Measurements from ENCODE around the gene PYCR2. TPM values are rescaled to one million over a fixed set of nuclear protein-coding genes. Genes with fewer than 3 reads are reported as not detected.
"Not testable (repeated sequence)": the region's sequence is repeated elsewhere in the genome, so short reads cannot be mapped to it uniquely, and the experiment has no call there.

The PYCR2 gene
- total and polyA plus RNA-seq, 7 donors = 31.0 to 74.4 (median 34.9) TPM

DNA sequence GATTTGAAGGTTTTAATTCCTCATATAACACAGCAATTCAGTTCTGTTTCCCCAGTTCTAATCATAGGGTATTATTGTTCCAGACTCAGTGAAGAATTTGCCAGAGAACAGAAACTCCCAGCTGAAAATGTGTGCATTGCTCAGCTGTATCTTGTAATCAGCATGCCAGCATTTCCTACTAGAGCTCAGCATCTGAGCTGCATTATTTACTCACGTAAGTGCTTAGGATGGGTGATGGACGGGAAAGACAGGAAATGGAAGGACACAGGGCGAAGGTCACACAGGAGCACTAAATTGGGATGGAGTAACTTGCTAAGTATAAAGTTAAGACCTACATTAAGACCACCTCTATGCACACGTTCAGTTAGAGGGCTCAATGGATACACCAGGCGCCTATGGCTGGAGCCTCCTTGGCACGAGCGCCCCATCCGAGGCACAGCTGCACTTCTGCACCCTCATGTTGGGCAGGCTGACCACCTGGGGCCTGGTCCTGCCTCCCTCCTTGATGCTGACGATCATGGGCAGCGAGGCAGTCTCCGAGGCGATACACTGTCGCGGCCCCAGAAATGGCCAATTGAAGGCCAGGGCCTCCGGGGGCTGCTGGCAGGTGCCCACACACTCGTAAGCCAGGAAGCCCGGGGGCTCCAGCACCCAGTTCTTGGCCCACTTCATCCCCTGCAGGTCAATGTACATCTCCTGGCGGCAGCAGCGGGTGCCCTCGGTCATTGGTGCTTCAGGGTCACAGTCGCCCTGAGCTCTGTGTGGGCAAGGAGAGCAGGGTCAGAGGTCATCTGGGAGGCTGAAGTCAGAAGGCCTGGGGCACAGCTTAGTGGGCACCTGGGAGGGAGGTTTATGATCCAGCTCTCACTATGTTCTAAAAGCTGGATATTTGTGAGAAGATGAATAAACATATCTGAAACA lies 13.3 kb upstream of the PYCR2 start:
- H3K27me3 ChIP-seq = no peaks in the 10 kb centered on the region
- H3K27ac ChIP-seq = no peak overlapping the region
- no peaks in the 10 kb centered on the region for H3K9me3 ChIP-seq
- H3K4me3 ChIP-seq = no peak overlapping the region
- intact Hi-C loops (cut with DNase I) = no loop called here
- peaks cover 0 to 27% (median 17%) of the 10 kb centered on the region in 4 donors for H3K4me1 ChIP-seq
- DNase-seq = no peak
- no peak for TF ChIP-seq POLR2A (IDR thresholded peaks at IDR 0.05)
- TF ChIP-seq, protein P1, sequence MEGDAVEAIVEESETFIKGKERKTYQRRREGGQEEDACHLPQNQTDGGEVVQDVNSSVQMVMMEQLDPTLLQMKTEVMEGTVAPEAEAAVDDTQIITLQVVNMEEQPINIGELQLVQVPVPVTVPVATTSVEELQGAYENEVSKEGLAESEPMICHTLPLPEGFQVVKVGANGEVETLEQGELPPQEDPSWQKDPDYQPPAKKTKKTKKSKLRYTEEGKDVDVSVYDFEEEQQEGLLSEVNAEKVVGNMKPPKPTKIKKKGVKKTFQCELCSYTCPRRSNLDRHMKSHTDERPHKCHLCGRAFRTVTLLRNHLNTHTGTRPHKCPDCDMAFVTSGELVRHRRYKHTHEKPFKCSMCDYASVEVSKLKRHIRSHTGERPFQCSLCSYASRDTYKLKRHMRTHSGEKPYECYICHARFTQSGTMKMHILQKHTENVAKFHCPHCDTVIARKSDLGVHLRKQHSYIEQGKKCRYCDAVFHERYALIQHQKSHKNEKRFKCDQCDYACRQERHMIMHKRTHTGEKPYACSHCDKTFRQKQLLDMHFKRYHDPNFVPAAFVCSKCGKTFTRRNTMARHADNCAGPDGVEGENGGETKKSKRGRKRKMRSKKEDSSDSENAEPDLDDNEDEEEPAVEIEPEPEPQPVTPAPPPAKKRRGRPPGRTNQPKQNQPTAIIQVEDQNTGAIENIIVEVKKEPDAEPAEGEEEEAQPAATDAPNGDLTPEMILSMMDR (IDR thresholded peaks at IDR 0.05) = no peak
- no peak for TF ChIP-seq EP300 (IDR thresholded peaks at IDR 0.05)
- no peak for TF ChIP-seq POLR2AphosphoS5 (IDR thresholded peaks at IDR 0.05)
- 88 to 92% methylated on average over 21 of the region's 21 CpGs for WGBS, 2 donors
- no peaks in the 10 kb centered on the region for H3K36me3 ChIP-seq

DNA sequence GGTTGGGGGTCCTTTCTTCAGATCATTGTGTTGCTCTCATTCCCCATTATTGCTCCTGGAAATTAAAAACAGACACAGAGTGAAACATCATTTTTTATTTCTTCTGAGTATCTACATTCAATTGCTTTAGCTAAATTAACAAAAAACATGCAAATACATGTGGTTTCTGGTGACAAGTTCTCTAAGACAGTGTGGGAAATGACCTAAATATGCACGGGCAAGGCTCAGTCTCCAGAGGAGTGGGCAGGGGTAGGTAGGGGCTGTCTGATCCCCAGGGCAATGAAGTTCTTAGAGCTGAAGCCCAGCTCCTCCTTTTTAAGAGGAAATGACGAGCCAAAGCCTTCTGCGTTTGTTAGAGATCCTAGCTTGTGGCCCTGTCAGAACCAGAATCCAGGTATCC lies 12.5 kb upstream of the PYCR2 start:
- Histone ChIP-seq H3K36me3 (no peaks in the 10 kb centered on the region), H3K4me3 (no peak overlapping the region), H3K27me3 (no peaks in the 10 kb centered on the region), H3K9me3 (no peaks in the 10 kb centered on the region), H3K4me1 (peaks cover 0 to 21% (median 10%) of the 10 kb centered on the region in 4 donors), H3K27ac (no peak overlapping the region)
- intact Hi-C loops (cut with DNase I) = no loop called here
- DNase-seq = no peak
- WGBS, 2 donors = 77 to 81% methylated on average over 3 of the region's 3 CpGs
- TF ChIP-seq POLR2AphosphoS5 (IDR thresholded peaks at IDR 0.05) = no peak

- WGBS, 2 donors = 84 to 90% methylated on average over 8 of the region's 8 CpGs
- H3K4me3 ChIP-seq; H3K27me3 ChIP-seq; H3K9me3 ChIP-seq; DNase-seq; intact Hi-C loops (cut with DNase I); H3K36me3 ChIP-seq; H3K27ac ChIP-seq: not testable (repeated sequence)
- H3K4me1 ChIP-seq = peaks cover 0 to 16% (median 6%) of the 10 kb centered on the region in 4 donors
Observed at GRCh38 chr1:225936086-225936485, 12.0 kb upstream of the PYCR2 start.

GRCh38 chr1:225934711-225935110 lies 10.7 kb upstream of the PYCR2 start:
- Histone ChIP-seq H3K4me3 (no peak overlapping the region), H3K36me3 (no peaks in the 10 kb centered on the region), H3K27ac (no peak overlapping the region), H3K27me3 (no peaks in the 10 kb centered on the region), H3K4me1 (peaks cover 0 to 3% (median 0%) of the 10 kb centered on the region in 4 donors), H3K9me3 (no peaks in the 10 kb centered on the region)
- 89 to 94% methylated on average over 5 of the region's 5 CpGs for WGBS, 2 donors
- intact Hi-C loops (cut with DNase I) = no loop called here
- TF ChIP-seq, protein P1 (IDR thresholded peaks at IDR 0.05) = no peak
- TF ChIP-seq POLR2AphosphoS5 (IDR thresholded peaks at IDR 0.05) (no peak), EP300 (IDR thresholded peaks at IDR 0.05) (no peak), POLR2A (IDR thresholded peaks at IDR 0.05) (no peak)
- no peak for DNase-seq

- no peaks in the 10 kb centered on the region for H3K36me3 ChIP-seq
- TF ChIP-seq POLR2A (IDR thresholded peaks at IDR 0.05) = no peak
- TF ChIP-seq POLR2AphosphoS5 (IDR thresholded peaks at IDR 0.05) = no peak
- TF ChIP-seq EP300 (IDR thresholded peaks at IDR 0.05) = no peak
- TF ChIP-seq, protein P1 (IDR thresholded peaks at IDR 0.05) = no peak
- no peaks in the 10 kb centered on the region for H3K9me3 ChIP-seq
- intact Hi-C loops (cut with DNase I) = no loop called here
- no peak overlapping the region for H3K27ac ChIP-seq
- H3K4me1 ChIP-seq = no peaks in the 10 kb centered on the region
- DNase-seq = no peak
- 90 to 91% methylated on average over 2 of the region's 2 CpGs for WGBS, 2 donors
- H3K4me3 ChIP-seq = no peak overlapping the region
- no peaks in the 10 kb centered on the region for H3K27me3 ChIP-seq
Observed at GRCh38 chr1:225933072-225933471, 9.0 kb upstream of the PYCR2 start.
